Gastrocnemius medialis (tissue), 4 donors: ENCODE results near the gene ADCY5. TPM values are rescaled to one million over a fixed set of nuclear protein-coding genes. Genes with fewer than 3 reads are reported as not detected.

Experiments
- ATAC-seq, 2 donors: fragments of 150-250 bp; one replicate each; pipeline ENCODE4 v1.9.1; 2016
- DNase-seq, 2 donors: peaks; one replicate each; pipeline ENCODE4 v3.0.0-alpha.2; 2019
- H3K27ac ChIP-seq, 4 donors: fragments of 200-600 bp; sonication (generic); 1 replicate in 1 of 4; 2 replicates in 3 of 4; pipeline ENCODE4 v1.5.1; 2016 to 2018; ENCODE audit warnings: mild to moderate bottlenecking in 2 of 4, moderate library complexity in 1 of 4
- H3K27me3 ChIP-seq, 3 donors: fragments of 200-600 bp; sonication (generic) in 2 of 3; 1 replicate in 1 of 3; 2 replicates in 2 of 3; pipeline versions ENCODE4 v1.5.1 to v1.6.0; 2016 to 2019; ENCODE audit warnings: mild to moderate bottlenecking in 1 of 3, moderate library complexity in 1 of 3
- H3K36me3 ChIP-seq, 2 donors: fragments of 200-600 bp; sonication (generic) in 1 of 2; one replicate each; pipeline ENCODE4 v1.5.1; 2017 to 2018
- H3K4me1 ChIP-seq, 2 donors: fragments of 200-600 bp; sonication (generic) in 1 of 2; one replicate each; pipeline ENCODE4 v1.5.1; 2016 to 2017; ENCODE audit warnings: mild to moderate bottlenecking in 2 of 2
- H3K4me3 ChIP-seq, 4 donors: fragments of 200-600 bp; sonication (generic) in 3 of 4; 1 replicate in 1 of 4; 2 replicates in 3 of 4; pipeline ENCODE4 v1.5.1; 2016 to 2019; ENCODE audit warnings: mild to moderate bottlenecking in 2 of 4
- H3K9me3 ChIP-seq, 3 donors: fragments of 200-600 bp; sonication (generic) in 2 of 3; 1 replicate in 1 of 3; 2 replicates in 2 of 3; pipeline ENCODE4 v1.5.1; 2016 to 2019
- POLR2A ChIP-seq, 2 donors: fragments of 450-650 bp; IDR thresholded peaks; one replicate each; pipeline ENCODE4 v1.6.1; 2017; ENCODE audit warnings: antibody characterized with exemption in 2 of 2, mild to moderate bottlenecking in 2 of 2, moderate library complexity in 2 of 2
- in situ Hi-C, 4 donors: fragments of 200-750 bp; cut with MboI; loops; one replicate each; pipeline versions ENCODE4 v1.15.0 to v1.8.0; 2017; ENCODE audit warnings: low sequenced_read_pairs in 4 of 4
- intact Hi-C: fragments of 100-400 bp; cut with DNase I; formaldehyde crosslinking; loops from one replicate; pipeline ENCODE4 v1.15.1; 2023; ENCODE audit warnings: low total_unique reads
- total RNA-seq, 4 donors: library from RNA; depleted of rRNA; stranded (reverse); fragments of >200 nt; gene quantifications; one replicate each; pipeline versions ENCODE4 v1.1.0 to v1.2.3, GENCODE V29; 2016
- TF ChIP-seq, protein P1 (sequence below), 5 experiments: fragments of 450-650 bp in 3 of 5; fragments of 200-600 bp in 2 of 5; sonication (generic) in 2 of 5; IDR thresholded peaks in 4 of 5; conservative IDR thresholded peaks in 1 of 5; 1 replicate in 4 of 5; 2 replicates in 1 of 5; pipeline ENCODE4 v1.5.1; 2016 to 2019; ENCODE audit warnings: antibody characterized with exemption in 5 of 5, mild to moderate bottlenecking in 3 of 5, moderate library complexity in 3 of 5

The ADCY5 gene
- total RNA-seq, 4 donors from 2014 or later, result 1.0 to 6.4 (median 4.3) TPM

DNA sequence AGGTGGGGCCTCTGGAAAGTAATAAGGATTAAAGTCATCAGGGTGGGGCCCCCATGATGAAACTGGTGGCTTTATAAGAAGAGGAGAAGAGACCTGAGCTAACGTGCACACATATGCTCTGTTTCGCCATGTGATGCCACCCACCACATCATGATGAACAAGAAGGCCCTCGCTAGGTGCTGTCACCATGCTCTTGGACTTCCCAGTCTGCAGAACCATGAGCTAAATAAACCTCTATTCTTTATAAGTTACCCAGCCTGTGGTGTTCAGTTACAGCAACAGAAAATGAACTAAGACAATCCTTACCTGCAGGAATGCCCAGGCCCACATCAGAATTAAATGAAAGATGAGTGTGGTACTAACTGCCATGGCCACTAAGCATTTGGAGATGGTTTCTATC is 79.8 kb downstream of the ADCY5 start:
- H3K27ac ChIP-seq, result no peak overlapping the region
- no peaks in the 10 kb centered on the region for H3K4me1 ChIP-seq
- no peak for DNase-seq
- H3K27me3 ChIP-seq, result no peaks in the 10 kb centered on the region
- no peak for TF ChIP-seq POLR2A (IDR thresholded peaks at IDR 0.05)
- TF ChIP-seq, protein P1, sequence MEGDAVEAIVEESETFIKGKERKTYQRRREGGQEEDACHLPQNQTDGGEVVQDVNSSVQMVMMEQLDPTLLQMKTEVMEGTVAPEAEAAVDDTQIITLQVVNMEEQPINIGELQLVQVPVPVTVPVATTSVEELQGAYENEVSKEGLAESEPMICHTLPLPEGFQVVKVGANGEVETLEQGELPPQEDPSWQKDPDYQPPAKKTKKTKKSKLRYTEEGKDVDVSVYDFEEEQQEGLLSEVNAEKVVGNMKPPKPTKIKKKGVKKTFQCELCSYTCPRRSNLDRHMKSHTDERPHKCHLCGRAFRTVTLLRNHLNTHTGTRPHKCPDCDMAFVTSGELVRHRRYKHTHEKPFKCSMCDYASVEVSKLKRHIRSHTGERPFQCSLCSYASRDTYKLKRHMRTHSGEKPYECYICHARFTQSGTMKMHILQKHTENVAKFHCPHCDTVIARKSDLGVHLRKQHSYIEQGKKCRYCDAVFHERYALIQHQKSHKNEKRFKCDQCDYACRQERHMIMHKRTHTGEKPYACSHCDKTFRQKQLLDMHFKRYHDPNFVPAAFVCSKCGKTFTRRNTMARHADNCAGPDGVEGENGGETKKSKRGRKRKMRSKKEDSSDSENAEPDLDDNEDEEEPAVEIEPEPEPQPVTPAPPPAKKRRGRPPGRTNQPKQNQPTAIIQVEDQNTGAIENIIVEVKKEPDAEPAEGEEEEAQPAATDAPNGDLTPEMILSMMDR (IDR thresholded peaks at IDR 0.05 in 4 of 5, conservative IDR thresholded peaks at IDR 0.05 in 1 of 5), result no peak
- H3K9me3 ChIP-seq, result no peaks in the 10 kb centered on the region
- no peak overlapping the region for H3K4me3 ChIP-seq
- no peak for ATAC-seq
- no peaks in the 10 kb centered on the region for H3K36me3 ChIP-seq
- in situ Hi-C loops (no loop called here), intact Hi-C loops (no loop called here)

DNA sequence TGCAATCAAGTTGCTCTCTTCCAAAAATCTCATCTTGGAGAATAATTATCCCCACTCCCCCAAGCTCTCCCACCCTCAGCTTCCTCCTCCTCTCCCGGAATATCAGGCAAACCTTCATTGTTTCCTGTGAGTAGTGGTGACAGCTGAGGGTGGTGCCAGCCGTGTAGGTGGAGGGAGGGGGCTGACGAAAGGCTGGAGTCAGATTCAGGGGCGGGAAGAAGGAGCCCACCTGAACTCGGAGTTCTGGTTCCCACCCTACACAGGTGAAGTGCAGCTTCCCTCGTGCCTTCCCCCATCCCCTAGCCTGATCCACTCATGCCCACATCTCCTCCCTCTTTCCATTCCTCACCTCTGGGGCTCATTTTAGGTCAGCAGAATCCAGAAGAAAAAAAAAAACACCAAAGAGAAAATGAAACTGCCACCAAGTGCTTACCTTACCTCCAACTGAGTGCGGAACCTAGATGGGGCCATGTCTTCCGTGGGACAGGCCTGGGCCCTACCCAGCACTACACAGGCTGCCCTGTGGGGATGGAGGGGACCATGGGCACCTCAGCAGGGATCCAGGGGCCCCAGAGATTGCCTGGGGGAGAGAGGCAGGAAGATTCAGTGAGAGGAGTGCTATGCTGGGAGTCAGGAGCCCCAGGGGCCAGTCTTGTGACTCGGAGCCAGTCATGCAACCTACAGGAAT is 81.3 kb downstream of the ADCY5 start:
- intact Hi-C loops, result no loop called here
- ATAC-seq (no peak), DNase-seq (no peak)
- H3K27ac ChIP-seq, result no peak overlapping the region
- no peaks in the 10 kb centered on the region for H3K4me1 ChIP-seq
- in situ Hi-C loops, result no loop called here
- H3K27me3 ChIP-seq, result no peaks in the 10 kb centered on the region
- no peaks in the 10 kb centered on the region for H3K36me3 ChIP-seq
- TF ChIP-seq POLR2A (IDR thresholded peaks at IDR 0.05), result no peak
- TF ChIP-seq, protein P1 (IDR thresholded peaks at IDR 0.05 in 4 of 5, conservative IDR thresholded peaks at IDR 0.05 in 1 of 5), result no peak
- H3K4me3 ChIP-seq, result no peak overlapping the region
- no peaks in the 10 kb centered on the region for H3K9me3 ChIP-seq

DNA sequence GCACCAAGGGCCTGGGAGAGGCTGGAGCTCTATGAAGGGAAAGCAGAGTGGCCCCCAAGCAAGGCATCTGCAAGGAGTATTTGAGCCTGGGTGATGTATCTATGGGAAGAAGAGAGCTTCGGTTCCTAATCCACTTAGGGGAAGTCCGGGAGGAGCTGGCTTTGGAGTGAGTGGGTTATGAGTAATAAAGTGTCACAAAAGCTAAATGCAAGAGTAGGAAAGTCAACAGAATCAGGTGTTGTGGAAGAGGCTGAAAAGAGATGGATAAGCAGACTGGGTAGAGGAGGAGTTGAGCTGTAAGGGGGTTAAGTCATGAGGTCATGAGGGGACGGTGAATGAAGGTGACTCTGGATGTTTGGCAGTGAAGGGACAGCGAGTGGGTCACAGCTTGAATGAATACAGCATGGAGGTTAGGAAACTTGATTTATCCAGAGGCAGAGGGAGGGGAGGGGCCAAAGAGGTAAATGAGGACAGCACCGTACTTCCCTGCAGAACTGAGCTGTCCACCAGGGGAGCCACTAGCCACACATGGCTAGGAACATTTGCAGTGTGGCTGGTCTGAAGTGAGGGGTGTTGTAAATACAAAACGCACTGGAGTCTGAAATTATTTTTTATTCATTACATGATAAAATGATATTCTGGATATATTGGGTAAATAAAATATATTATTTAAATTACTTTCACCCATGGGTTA is 83.3 kb downstream of the ADCY5 start:
- TF ChIP-seq, protein P1 (IDR thresholded peaks at IDR 0.05 in 4 of 5, conservative IDR thresholded peaks at IDR 0.05 in 1 of 5), result no peak
- TF ChIP-seq POLR2A (IDR thresholded peaks at IDR 0.05), result no peak
- in situ Hi-C loops, result no loop called here
- no peak overlapping the region for H3K27ac ChIP-seq
- no peaks in the 10 kb centered on the region for H3K9me3 ChIP-seq
- H3K4me3 ChIP-seq, result no peak overlapping the region
- H3K4me1 ChIP-seq, result no peaks in the 10 kb centered on the region
- H3K36me3 ChIP-seq, result no peaks in the 10 kb centered on the region
- ATAC-seq (no peak), DNase-seq (no peak)
- no peaks in the 10 kb centered on the region for H3K27me3 ChIP-seq
- intact Hi-C loops, result no loop called here

DNA sequence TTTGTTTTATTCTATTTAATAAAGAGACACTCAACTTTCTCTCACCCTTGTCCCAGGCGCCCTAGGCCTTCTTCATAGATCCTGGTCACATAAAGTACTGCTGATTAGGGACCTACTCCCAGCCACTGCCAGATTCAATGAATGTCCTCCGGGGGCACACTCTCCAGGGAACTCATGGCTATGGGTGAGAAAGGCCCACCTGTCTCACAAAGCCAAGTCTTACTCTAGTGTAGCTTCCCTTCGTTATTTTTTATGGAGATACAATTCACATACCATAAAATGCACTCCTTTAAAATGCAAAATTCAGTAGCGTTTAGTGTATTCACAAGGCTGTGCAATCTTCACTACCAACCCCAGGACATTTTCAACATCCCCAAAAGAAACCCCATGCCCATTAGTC is 87.8 kb downstream of the ADCY5 start:
- no peak overlapping the region for H3K4me3 ChIP-seq
- DNase-seq (no peak), ATAC-seq (no peak)
- intact Hi-C loops, result no loop called here
- H3K9me3 ChIP-seq, result no peaks in the 10 kb centered on the region
- TF ChIP-seq POLR2A (IDR thresholded peaks at IDR 0.05), result no peak
- TF ChIP-seq, protein P1 (IDR thresholded peaks at IDR 0.05 in 4 of 5, conservative IDR thresholded peaks at IDR 0.05 in 1 of 5), result no peak
- no peak overlapping the region for H3K27ac ChIP-seq
- no peaks in the 10 kb centered on the region for H3K4me1 ChIP-seq
- no peaks in the 10 kb centered on the region for H3K36me3 ChIP-seq
- in situ Hi-C loops, result no loop called here
- H3K27me3 ChIP-seq, result peaks cover 0 to under 1% (median 0%) of the 10 kb centered on the region in 3 donors
